ENCODE results near the gene SEL1L3.
A peak's percentile ranks its signal among the peaks of the same experiment; 100 is the strongest.

Gene SEL1L3

DNA sequence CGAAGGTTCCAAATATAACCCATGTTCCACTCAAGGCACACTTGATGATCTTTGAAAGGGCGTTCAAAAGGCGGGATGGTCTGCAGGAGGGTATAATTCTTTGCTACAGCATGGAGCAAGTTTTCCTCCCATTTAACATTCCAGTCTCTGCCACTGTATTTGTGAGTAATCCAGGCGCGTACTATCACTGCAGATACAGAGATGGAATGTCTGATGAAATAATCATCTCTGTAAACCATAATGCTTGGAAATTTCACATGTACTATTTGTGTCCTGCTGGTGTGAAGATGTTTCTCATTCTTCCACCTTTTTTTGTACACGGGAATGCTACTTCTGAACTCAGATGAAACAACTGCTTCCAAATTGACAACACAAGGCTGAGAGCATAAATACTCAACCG lies 15.5 kb downstream of the SEL1L3 start:
- peak; percentile 66 for DNase-seq

DNA sequence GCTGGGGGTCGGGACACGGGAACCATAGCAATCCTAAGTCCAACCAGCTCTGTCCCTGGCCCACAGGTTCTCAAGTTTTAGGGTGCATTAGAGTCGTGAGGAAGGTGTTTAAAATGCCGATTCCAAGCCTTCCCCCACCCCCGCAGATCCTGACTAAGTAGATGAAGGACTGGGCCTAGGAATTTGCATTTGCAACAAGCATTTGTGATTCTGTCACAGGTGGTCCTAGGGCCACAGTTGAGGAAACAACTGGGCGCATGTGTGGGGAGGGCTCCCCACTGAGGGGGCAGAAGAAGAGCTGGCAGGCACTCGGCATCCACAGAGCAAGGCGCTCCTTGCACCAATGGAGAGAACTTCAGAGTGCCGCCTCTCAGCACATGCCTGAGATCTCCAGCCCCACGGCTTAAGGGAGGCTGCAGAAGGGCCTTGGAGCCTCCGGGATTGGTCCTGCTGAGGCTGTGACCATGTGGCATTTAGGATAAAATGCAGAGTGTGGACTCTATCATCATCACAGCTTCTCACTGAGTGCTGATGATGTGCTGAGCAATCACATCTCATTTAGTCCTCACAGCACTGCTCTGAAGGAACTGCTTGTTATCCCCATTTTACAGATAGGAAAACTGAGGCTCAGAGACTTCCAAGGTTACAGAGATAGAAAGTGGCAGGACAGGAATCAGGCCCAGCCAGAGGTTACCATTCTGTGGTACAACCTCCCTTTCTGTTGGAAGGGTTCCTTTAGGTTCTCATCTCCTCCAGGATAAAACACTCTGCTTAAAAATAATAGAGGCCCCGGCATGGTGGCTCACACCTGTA lies 16.7 kb downstream of the SEL1L3 start:
- DNase-seq: no peak

DNA sequence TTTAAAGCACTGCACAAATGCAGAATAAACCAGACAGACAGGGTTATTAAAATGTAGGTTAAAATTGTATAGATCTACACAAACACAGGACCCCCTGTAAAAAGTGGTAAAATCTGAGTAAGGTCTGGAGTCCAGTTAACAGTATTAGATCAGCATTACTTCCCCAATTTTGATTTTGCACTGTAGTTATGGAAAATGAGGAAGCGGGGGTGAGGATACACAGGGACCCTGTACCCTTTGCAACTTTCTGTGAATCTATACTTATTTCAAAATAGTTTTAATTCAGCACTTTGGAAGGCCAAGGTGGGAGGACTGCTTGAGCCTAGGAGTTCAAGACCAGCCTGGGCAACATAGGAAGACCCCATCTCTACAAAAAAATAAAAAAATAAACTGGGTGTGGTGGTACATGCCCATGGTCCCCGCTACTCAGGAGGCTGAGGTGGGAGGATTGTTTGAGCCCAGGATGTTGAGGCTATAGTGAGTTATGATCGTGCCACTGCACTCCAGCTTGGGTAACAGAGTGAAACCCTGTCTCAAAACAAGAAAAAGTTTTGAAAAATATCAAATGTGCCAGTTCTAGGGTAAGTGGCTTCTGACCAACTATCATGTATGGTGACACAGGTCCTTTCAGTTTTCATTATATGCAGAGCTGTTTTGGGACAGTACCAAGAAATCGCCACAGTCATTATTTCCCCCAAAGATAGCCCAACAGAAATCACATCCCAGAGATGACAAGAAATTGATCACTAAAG lies 17.7 kb downstream of the SEL1L3 start:
- no peak for DNase-seq

- DNase-seq: no peak
Observed at GRCh38 chr4:25843340-25844097, 19.3 kb downstream of the SEL1L3 start.

- no peak for DNase-seq
Observed at GRCh38 chr4:25842229-25842845, 20.5 kb downstream of the SEL1L3 start.

GRCh38 chr4:25839687-25840086 lies 23.1 kb downstream of the SEL1L3 start:
- no peak for DNase-seq

DNA sequence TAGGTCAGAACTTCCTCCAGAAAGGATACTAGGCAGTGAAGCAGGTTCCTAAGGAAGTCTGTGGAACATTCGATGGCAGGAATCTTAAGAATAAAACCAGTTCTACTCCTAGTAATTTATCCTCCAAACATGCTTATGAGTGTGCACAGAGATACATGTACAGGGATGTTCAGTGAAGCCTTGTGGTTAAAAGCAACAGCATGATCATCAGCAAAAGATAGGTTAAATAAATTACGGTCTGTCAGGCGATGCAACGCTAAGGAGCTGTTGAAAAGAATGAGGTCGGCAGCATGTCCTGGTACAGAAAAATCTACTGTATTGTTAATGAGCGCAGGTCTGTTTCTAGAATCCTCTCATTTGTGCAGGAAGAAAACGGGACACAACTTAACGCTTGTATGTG lies 23.6 kb downstream of the SEL1L3 start:
- DNase-seq: no peak

- DNase-seq: no peak
Observed at GRCh38 chr4:25838526-25838925, 24.3 kb downstream of the SEL1L3 start.

DNA sequence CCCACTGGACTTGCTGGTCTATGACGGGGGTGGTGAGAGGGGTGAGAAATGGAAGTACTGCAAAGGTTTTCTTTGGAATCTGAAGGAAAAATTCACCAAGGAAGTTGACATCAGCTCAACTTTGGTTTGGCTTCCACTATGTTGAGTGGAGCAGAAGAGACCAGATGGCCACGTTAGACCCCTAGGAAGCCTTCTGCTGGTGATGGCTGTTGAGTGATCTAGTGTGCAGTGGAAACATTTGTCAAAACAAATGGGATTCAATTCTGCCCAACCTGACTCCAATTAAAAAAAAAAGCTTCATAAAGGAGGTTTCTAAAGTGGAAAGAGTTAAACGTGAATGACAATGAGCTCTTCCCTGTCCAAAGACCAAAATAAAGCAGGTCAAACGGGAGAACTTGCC lies 25.7 kb downstream of the SEL1L3 start:
- no peak for DNase-seq

- no peak for DNase-seq
Observed at GRCh38 chr4:25835384-25835783, 27.4 kb downstream of the SEL1L3 start.

DNA sequence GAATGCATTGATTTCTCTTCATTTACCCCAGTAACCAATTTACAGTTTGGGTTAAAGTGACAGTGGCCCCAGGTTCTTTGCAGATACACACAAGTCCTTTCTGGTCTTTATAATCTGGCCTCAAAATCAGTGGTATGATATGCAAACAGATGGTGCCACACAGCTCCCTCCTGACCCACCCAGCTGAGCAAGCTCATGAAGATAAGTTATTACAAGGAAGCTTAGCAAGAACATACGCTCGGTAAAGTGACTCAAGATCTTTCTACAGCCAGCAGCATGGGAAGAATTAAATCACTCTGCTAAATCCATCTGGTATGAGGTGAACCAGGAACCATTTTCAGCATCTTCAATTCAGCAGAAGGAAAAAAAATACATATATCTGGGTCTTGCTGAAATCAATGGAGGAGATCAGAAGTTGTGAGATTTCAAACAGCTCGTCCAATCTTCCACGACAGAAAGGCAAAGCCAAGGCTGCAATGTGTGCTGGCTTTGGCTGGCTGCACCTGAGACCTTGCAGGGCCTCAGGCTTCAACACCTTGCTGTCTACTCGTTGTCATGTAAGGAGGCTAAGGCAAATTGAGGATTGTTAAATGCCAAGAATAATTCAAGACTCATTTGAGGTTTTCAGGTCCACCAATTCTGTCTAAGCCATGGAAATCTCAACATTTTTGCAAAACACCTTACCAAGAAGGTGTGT lies 28.2 kb downstream of the SEL1L3 start:
- no peak for DNase-seq

GRCh38 chr4:25830548-25830947 lies 32.2 kb downstream of the SEL1L3 start:
- no peak for DNase-seq

DNA sequence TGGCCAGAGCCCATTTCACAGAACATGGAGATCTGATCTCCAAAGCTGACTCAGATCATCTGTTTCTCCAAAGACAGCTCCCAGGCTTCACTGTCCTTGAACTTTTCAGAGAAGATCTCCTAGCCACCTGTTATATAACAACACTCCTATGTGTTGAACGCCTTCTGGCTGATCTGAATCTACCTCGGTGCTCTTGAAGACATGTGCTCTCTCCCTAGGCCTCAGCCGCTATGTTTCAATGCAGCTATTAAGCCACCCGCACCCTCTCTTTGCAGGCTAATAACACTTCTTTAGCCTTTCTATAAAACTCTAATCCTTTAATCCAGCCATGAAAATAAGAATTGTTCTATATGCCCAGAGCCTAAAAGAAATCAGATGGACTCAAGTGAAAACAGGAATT lies 34.9 kb downstream of the SEL1L3 start:
- DNase-seq: no peak

DNA sequence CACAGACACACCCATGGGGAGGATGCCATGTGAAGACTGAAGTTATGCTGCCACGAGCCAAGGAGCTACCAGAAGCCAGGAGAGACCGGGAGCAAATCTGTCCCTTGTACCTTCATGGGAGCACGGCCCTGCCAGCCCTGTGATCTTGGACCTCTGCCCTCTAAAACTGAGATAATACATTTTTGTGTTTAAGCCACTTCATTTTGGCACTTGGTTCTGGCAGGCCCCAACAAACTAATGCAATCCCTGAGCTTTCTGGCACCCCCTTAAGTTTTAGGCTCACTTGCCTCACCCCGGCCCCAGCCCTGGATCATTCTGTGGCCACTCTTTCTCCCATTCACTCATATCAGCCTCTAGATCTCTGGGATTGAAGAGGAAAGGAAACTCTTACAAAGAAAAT lies 35.4 kb downstream of the SEL1L3 start:
- DNase-seq: no peak

DNA sequence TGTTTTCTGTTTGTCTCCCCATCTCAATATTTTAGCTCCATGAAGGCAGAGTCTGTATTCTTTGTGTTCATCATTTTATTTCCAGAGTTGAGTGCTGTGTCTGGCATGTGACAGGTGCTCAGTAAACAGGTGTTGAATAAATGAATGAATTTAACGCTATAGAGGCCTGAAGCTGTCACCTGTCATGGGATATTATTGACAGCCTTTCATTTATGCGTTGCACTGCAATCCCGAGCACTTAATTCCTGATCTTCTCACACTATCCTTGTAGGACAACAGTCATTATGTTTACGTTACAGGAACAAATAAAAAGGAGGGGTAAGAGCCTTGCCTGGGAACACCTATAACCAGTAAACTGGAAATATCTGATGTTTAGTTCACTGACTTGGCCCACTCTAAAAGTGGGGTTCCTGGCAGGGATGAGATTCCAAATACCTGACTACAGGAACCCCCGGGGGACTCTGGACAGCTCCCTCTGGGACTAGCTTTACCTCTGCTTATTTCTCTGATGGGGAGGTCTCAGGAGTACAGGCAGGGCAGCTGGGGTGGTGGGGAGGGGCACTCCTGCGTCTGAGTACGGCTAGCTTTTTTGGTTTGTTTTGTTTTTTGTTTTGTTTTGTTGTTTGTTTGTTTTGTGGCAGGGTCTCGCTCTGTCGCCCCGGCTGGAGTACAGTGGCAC lies 36.6 kb downstream of the SEL1L3 start:
- no peak for DNase-seq

DNA sequence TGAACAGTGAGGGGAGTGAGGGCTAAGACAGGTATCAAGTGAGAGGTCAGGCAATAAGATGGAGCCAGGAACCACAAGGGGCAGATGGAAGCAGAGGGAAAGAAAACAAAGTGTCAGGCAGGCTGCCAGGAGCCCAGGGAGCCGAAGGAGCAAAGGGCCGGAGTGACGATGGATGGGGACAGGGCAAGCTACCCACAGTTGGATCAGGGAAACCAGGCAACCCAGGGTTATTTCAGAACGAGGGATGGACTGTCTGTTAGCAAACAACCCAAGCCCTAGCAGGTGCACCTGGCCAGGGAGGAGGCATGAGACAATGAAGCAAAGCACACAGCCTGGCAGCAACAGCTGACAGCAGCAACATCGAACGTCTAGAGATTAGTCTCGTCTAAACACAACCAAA lies 39.2 kb downstream of the SEL1L3 start:
- no peak for DNase-seq

DNA sequence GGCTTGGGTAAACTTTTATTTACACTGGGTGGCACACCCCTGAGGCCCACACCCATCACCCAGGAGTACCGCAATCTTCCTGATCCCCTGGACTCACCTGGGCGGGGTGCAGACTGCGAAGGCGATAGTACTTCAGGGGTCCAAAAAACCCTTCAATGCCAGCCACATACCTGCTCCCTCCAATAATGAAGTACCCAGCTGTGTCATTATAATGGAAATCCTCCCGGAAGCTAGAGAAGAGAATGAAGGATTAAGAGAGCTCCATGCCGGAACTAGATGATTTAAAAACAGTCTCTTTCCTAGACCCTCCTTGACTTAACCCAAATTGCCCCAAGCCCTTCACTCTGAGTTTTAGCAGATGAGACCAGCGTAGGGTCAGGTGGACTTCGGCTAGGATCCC lies 40.9 kb downstream of the SEL1L3 start:
- DNase-seq: no peak

DNA sequence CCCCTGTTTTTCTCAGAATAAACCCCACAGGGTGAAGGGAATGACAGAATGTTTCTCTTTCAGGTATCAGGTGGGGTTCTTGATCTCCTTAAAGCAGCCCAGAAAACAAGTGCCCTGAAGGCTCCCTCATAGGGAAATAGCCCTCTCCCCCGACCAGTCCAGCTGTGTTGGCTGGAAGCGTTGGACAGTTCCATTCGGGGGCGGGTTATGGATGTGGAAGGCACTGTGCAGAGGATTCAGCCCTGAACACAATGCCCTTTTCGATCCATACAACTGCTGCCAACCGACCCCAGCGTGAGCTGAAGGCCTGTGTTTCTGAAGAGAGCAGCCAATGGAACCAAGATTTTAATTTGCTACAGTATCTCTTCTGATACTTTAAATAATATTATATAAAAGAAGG lies 41.5 kb downstream of the SEL1L3 start:
- no peak for DNase-seq

DNA sequence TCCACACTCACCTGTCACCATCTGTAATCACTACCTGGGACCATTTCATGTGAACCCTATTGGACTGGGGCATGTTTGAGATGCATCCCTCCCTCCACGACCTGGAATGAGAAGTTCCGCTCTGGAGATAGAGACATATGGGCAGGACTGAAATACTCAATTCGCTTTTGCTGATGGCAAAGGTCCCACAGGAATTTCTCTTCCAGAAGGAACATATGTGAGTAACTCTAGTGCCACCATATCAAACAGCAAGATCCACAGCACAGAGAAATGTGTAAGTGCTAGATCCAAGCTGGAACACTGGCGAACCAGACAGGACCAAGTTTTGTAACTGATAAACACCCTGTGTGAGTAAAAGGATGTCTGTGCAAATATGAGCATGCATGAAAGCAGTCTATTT lies 43.9 kb downstream of the SEL1L3 start:
- DNase-seq: peak; percentile 21

DNA sequence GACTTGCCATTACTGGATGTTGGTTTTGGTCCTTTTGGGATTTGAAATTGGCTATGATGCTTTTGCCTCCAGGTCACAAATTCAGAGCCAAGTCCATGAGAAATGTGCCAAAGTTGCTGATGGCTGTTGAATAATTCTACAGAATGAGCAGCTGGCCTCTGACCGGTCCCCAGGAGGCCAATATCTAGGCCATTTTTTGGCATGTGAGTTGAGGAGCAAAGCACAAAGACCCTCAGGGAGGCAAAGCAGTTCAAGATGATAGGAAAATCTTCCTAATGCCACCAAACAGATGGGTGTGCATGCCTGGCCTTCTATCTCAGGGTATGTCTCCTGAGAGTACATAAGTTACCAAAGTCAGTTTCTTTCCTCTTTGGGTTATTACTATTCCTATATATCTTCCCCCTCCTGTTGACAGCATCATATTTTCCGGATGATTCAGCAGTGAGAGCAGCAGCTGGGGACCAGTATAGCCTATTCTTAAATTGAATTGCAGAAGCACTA lies 44.4 kb downstream of the SEL1L3 start:
- DNase-seq: peak; percentile 74

GRCh38 chr4:25817059-25817681 lies 45.6 kb downstream of the SEL1L3 start:
- DNase-seq: peak; percentile 87

Data from fibroblast of skin of abdomen (primary cell).